BLaER1 treated with 17β-estradiol and CSF1 and Interleukin-3, amounts not matched to agents 10 nM and 100 nM (cell line): ENCODE measurements around the gene OR8H1.

Experiments
- H3K27ac ChIP-seq, 11 experiments: shearing (Covaris generic); formaldehyde crosslinking; 2 replicates each; pipeline ENCODE4 v1.8.1; 2022
- H3K27me3 ChIP-seq, 11 experiments: shearing (Covaris generic); formaldehyde crosslinking; 2 replicates each; pipeline ENCODE4 v1.8.1; 2022
- H3K36me3 ChIP-seq, 11 experiments: shearing (Covaris generic); formaldehyde crosslinking; 2 replicates each; pipeline ENCODE4 v1.8.1; 2022
- H3K4me1 ChIP-seq, 10 experiments: shearing (Covaris generic); formaldehyde crosslinking; 2 replicates each; pipeline ENCODE4 v1.8.1; 2022
- H3K4me2 ChIP-seq, 11 experiments: shearing (Covaris generic); formaldehyde crosslinking; 2 replicates each; pipeline ENCODE4 v1.8.1; 2022
- H3K4me3 ChIP-seq, 10 experiments: shearing (Covaris generic); formaldehyde crosslinking; 2 replicates each; pipeline ENCODE4 v1.8.1; 2022
- H3K9ac ChIP-seq, 11 experiments: shearing (Covaris generic); formaldehyde crosslinking; 2 replicates each; pipeline ENCODE4 v1.8.1; 2022
- H3K9me3 ChIP-seq, 11 experiments: shearing (Covaris generic); formaldehyde crosslinking; replicated peaks in 1 of 11; 2 replicates each; pipeline ENCODE4 v1.8.1; 2022
- H4K20me1 ChIP-seq, 11 experiments: shearing (Covaris generic); formaldehyde crosslinking; 2 replicates each; pipeline ENCODE4 v1.8.1; 2022
- Cebpa-rat ChIP-seq, 11 experiments: shearing (Covaris generic); IDR thresholded peaks; 2 replicates each; pipeline ENCODE4 v1.8.1; 2022

Gene OR8H1, protein sequence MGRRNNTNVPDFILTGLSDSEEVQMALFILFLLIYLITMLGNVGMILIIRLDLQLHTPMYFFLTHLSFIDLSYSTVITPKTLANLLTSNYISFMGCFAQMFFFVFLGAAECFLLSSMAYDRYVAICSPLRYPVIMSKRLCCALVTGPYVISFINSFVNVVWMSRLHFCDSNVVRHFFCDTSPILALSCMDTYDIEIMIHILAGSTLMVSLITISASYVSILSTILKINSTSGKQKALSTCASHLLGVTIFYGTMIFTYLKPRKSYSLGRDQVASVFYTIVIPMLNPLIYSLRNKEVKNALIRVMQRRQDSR

DNA sequence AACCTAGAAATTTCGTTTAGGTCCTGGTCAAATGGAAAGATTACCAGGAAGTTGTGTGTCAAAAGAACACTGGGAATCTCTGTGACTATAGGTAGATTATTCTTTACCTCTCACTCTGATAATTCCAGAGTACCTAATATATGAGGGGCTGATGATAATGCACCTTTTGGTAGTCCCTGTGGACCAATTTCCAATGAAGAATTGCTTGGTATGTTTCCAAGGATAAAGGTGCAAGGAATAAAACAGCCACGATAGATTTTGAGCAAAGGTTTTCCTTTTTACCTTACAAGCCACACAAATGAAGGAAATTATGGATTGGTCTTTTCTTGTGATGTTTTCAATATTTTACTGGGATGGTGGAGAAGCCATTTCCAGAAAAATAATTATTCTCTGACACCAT is at the start of gene OR8H1:
OR8H1 (minus strand) TSS at position 101 of the 400 bp plus-strand sequence. CDS start 1,192 bp downstream, outside the sequence.
- no peaks in the 10 kb centered on the region for H3K27me3 ChIP-seq
- no peak within 1 kb of the TSS for H3K4me2 ChIP-seq
- H3K27ac ChIP-seq: no peak within 1 kb of the TSS
- no peak within 1 kb of the TSS for H3K9ac ChIP-seq
- no peak for TF ChIP-seq Cebpa-rat (IDR thresholded peaks at IDR 0.05)
- H3K36me3 ChIP-seq: no peaks in the 10 kb centered on the region
- no peaks in the 10 kb centered on the region for H3K4me1 ChIP-seq
- no peaks in the 10 kb centered on the region for H3K9me3 ChIP-seq
- H3K4me3 ChIP-seq: no peak within 1 kb of the TSS
- H4K20me1 ChIP-seq: no peaks in the 10 kb centered on the region

DNA sequence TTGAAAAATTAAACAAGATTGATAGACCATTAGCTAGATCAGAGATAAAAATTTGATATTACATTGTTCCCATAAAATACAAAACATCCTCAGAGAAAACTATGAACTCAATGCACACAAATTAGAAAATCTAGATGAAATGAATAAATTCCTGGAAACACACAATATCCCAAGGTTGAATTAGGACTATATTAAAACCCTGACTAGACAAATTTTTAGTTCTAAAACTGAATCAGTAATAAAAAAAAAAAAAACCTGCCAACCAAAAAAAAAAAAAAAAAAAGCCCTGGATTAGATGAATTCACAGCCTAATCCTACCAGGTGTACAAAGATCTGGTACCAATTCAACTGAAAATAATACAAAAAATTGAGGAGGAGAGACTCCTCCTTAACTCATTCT is 48.2 kb upstream of the OR8H1 start:
- no peaks in the 10 kb centered on the region for H3K27me3 ChIP-seq
- H3K9ac ChIP-seq: no peak overlapping the region
- H4K20me1 ChIP-seq: no peaks in the 10 kb centered on the region
- H3K4me2 ChIP-seq: no peak overlapping the region
- no peak overlapping the region for H3K27ac ChIP-seq
- no peak for TF ChIP-seq Cebpa-rat (IDR thresholded peaks at IDR 0.05)
- H3K4me3 ChIP-seq: no peak overlapping the region
- no peaks in the 10 kb centered on the region for H3K4me1 ChIP-seq
- no peaks in the 10 kb centered on the region for H3K36me3 ChIP-seq
- no peaks in the 10 kb centered on the region for H3K9me3 ChIP-seq

DNA sequence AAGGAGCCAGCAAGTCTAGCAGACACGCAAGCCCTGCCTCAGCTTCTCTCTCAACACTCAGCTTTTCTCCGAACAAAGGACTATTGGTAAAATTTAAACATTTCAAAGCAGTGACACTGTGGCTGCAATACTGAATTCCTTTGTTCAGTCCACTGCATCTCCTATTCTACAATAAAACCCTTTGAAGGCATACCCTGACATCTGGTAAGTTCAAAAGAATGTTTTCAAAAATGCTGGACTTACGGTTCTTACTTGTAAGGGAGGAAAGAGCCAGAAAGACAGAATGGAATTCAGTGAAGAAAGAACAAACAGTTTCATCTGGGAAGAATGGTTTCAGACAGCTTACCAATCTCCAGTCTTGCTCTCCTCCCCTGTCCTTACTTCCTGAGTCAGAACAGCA is 41.1 kb upstream of the OR8H1 start:
- Histone ChIP-seq H3K36me3 (no peaks in the 10 kb centered on the region), H3K9me3 (0 out of 22 replicates have a peak, but pooled peaks cover 0 to 7% (median 0%) of the 10 kb centered on the region in 11 experiments), H3K9ac (no peak overlapping the region), H3K4me2 (no peak overlapping the region), H4K20me1 (no peaks in the 10 kb centered on the region), H3K27me3 (no peaks in the 10 kb centered on the region), H3K4me3 (no peak overlapping the region), H3K4me1 (no peaks in the 10 kb centered on the region), H3K27ac (no peak overlapping the region)
- TF ChIP-seq Cebpa-rat (IDR thresholded peaks at IDR 0.05): no peak

DNA sequence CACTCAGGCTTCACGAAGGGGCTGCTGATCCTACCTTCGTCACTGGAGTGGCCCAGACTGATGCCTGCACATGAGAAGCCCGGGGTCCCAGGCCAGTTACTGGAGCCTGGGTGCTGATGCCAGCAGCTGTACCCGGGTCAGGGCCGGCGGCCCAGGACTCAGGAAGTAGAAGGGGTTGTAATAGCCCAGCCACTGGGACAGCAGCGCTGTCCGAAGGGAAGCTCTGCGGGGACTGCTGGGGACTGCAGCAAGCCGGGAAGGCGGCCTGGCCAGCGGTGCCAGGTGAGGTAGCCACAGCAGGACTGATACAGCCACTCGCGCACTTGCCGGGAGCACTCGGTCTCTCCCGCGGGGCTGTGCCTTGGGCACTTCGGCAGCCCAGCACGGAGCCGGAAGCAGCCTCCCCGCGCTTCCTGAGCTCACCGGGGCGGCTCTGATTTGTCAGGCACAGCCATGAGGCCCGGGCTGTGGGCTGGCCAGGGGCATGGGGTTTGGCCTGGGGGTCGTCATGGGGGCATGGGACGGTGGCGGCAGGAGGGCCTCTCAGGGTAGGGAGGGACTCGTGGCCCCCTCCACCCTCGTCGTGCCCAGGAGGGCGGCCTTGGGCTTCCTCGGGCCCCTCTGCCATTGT is 39.9 kb upstream of the OR8H1 start:
- Histone ChIP-seq H3K4me2 (no peak overlapping the region), H3K9me3 (0 out of 22 replicates have a peak, but pooled peaks cover 0 to 7% (median 0%) of the 10 kb centered on the region in 11 experiments), H3K27me3 (no peaks in the 10 kb centered on the region), H3K4me3 (no peak overlapping the region), H3K9ac (no peak overlapping the region), H3K27ac (no peak overlapping the region), H4K20me1 (no peaks in the 10 kb centered on the region), H3K36me3 (no peaks in the 10 kb centered on the region), H3K4me1 (no peaks in the 10 kb centered on the region)
- no peak for TF ChIP-seq Cebpa-rat (IDR thresholded peaks at IDR 0.05)

DNA sequence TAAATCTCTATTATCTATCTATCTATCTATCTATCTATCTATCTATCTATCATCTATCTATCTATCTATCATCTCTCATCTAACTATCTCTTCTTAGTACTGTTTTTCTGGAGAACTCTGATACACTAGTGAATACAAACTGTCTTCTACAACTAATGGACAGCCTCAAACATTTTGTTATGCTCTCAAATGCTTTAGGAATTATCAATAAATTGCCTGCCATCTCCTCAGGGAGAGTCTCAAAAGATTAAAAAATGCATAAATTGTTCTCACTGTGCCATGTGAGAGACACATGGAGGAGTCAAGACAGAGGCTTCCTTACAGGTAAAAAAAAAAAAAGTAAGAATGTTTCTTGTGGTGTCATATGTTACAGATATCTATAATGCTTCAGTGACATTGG is 22.8 kb upstream of the OR8H1 start, which contains the start of gene OR8K3:
OR8K3 (plus strand) TSS at position 301 of the 400 bp plus-strand sequence. CDS start 3,163 bp downstream, outside the sequence.
- Histone ChIP-seq H3K27me3 (no peaks in the 10 kb centered on the region), H3K4me3 (no peak within 1 kb of the TSS), H3K27ac (no peak within 1 kb of the TSS), H3K36me3 (no peaks in the 10 kb centered on the region), H3K4me2 (no peak within 1 kb of the TSS), H4K20me1 (no peaks in the 10 kb centered on the region), H3K9me3 (no peaks in the 10 kb centered on the region), H3K4me1 (no peaks in the 10 kb centered on the region), H3K9ac (no peak within 1 kb of the TSS)
- no peak for TF ChIP-seq Cebpa-rat (IDR thresholded peaks at IDR 0.05)

DNA sequence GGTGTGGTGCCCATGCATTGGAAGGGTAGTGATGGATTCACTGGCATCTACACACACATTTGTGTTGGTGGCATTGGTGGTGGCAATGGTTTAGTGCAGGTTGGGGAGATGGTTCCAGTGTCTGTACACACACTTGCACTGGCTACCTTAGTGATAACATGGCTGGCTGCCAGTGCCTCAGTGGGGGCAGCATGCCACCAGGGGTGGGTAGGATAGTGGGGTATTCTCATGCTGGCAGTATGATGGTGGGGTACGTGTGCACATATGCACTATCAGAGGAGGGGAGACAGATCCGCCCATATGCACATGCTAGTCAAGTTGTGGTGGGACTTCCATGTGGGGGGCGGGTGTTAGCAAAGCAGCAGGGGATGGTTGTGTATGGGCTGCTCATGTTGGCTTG is 15.8 kb upstream of the OR8H1 start:
- Histone ChIP-seq H3K27ac (no peak overlapping the region), H4K20me1 (no peaks in the 10 kb centered on the region), H3K36me3 (no peaks in the 10 kb centered on the region), H3K9me3 (peaks cover 0 to 5% (median 0%) of the 10 kb centered on the region in 11 experiments; a peak in 2 of 22 replicates), H3K4me3 (no peak overlapping the region), H3K9ac (no peak overlapping the region), H3K4me2 (no peak overlapping the region), H3K4me1 (no peaks in the 10 kb centered on the region), H3K27me3 (no peaks in the 10 kb centered on the region)
- no peak for TF ChIP-seq Cebpa-rat (IDR thresholded peaks at IDR 0.05)

DNA sequence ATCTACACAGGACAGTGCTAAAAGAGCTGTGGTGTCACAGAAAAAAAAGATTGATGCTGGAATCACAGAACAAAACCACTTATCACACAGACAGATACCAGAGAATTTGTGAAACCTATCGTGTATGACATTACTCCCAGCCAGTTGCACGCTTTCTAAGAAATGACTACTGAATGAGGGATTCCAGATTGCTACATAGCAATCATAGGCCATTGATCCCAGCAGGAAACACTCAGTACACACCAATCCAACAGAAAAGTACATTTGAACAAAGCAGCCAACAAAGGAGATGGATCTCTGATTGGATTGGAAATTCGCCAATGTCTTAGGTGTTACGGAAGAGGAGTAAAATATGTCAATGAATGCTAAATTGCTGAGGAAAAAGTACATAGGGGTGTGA is 4.8 kb upstream of the OR8H1 start:
- H4K20me1 ChIP-seq: no peaks in the 10 kb centered on the region
- no peak overlapping the region for H3K4me2 ChIP-seq
- no peak overlapping the region for H3K9ac ChIP-seq
- no peaks in the 10 kb centered on the region for H3K4me1 ChIP-seq
- no peaks in the 10 kb centered on the region for H3K27me3 ChIP-seq
- H3K9me3 ChIP-seq: no peaks in the 10 kb centered on the region
- H3K4me3 ChIP-seq: no peak overlapping the region
- H3K27ac ChIP-seq: no peak overlapping the region
- TF ChIP-seq Cebpa-rat (IDR thresholded peaks at IDR 0.05): no peak
- no peaks in the 10 kb centered on the region for H3K36me3 ChIP-seq

DNA sequence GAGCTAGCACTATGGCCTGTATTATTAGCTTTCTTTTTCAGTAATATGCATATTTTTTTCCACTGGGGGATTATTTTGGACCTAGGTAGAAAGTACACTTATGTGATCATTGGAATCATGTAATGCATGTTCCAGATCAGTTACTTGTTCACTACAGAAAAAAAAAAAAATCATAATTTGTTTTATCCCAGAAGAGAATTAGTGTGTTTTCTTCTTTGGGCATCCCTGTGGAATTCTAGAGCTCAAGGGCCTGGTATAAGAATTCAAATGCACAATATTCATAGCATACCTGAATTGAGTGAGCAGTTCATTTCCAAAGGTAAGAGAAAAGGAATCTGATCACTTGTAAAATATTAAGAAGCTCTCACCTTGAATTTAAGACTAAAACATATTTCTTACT is 18.2 kb downstream of the OR8H1 start, which contains the start of gene OR5T1:
OR5T1 (plus strand) TSS at position 301 of the 400 bp plus-strand sequence. CDS start 1,485 bp downstream, outside the sequence.
- no peak for TF ChIP-seq Cebpa-rat (IDR thresholded peaks at IDR 0.05)
- H4K20me1 ChIP-seq: no peaks in the 10 kb centered on the region

DNA sequence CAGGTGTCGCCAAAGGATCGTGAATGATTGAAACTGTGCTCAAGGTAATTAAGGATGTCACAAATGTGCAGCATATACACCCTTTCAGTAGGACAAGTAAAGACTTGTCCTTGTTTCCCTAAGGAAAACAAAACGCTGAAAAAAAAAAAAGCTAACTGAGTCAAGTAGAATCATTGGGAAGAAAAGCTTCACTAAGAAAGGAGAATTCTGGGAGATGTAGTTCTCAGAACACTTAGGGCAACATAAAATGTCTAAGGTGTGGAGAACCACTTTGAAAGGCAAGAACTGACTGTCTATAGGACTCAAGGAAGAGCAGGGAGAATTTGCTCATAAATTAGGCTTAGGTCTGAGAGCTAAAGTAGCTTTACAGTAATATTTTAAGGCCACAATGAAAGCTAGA is 21.0 kb downstream of the OR8H1 start:
- no peak for TF ChIP-seq Cebpa-rat (IDR thresholded peaks at IDR 0.05)
- Histone ChIP-seq H3K36me3 (no peaks in the 10 kb centered on the region), H3K9ac (no peak overlapping the region), H3K4me3 (no peak overlapping the region), H3K27ac (no peak overlapping the region), H3K4me2 (no peak overlapping the region), H3K9me3 (peaks cover 0 to 3% (median 0%) of the 10 kb centered on the region in 11 experiments; a peak in 1 of 22 replicates), H4K20me1 (no peaks in the 10 kb centered on the region), H3K4me1 (no peaks in the 10 kb centered on the region), H3K27me3 (no peaks in the 10 kb centered on the region)

More for the DNA sequence above, 18.2 kb downstream of the OR8H1 start, which contains the start of gene OR5T1:
- no peak within 1 kb of the TSS for H3K4me2 ChIP-seq
- H3K27me3 ChIP-seq: no peaks in the 10 kb centered on the region
- no peak within 1 kb of the TSS for H3K4me3 ChIP-seq
- H3K9ac ChIP-seq: no peak within 1 kb of the TSS
- H3K36me3 ChIP-seq: no peaks in the 10 kb centered on the region
- H3K27ac ChIP-seq: no peak within 1 kb of the TSS
- H3K4me1 ChIP-seq: no peaks in the 10 kb centered on the region
- no peaks in the 10 kb centered on the region for H3K9me3 ChIP-seq
